Mesendoderm (in vitro differentiated cells): ENCODE measurements around the gene GNAS.
A peak's percentile ranks its signal among the peaks of the same experiment; 100 is the strongest.

Source experiments
- DNase-seq: peaks from one replicate; pipeline ENCODE4 v3.0.0; 2013
- H2AK5ac ChIP-seq: 2 replicates; pipeline ENCODE4 v1.6.1; 2013; ENCODE audit warnings: low read length, inconsistent platforms
- H2BK120ac ChIP-seq: 2 replicates; pipeline ENCODE4 v1.6.1; 2013; ENCODE audit warnings: low read depth, mild to moderate bottlenecking, low read length, moderate library complexity, mixed read lengths
- H2BK15ac ChIP-seq: replicated peaks from 2 replicates; pipeline ENCODE4 v1.6.1; 2013; ENCODE audit warnings: low read depth, mild to moderate bottlenecking, moderate library complexity
- H2BK5ac ChIP-seq: 2 replicates; pipeline ENCODE4 v1.6.1; 2013; ENCODE audit warnings: low read length, inconsistent platforms
- H3K18ac ChIP-seq: 2 replicates; pipeline ENCODE4 v1.6.1; 2013; ENCODE audit warnings: mild to moderate bottlenecking, low read length, mixed read lengths
- H3K23ac ChIP-seq: one replicate; pipeline ENCODE4 v1.6.1; 2013; ENCODE audit warnings: low read length
- H3K27ac ChIP-seq: 2 replicates; pipeline ENCODE4 v1.5.1; 2013; ENCODE audit warnings: low read depth, mild to moderate bottlenecking, inconsistent platforms, low read length, moderate library complexity
- H3K27me3 ChIP-seq: 2 replicates; pipeline ENCODE4 v1.6.1; 2013; ENCODE audit warnings: low read length, control low read depth, mild to moderate bottlenecking, inconsistent platforms; ENCODE audit not compliant: insufficient read depth, poor library complexity
- H3K36me3 ChIP-seq: 2 replicates; pipeline ENCODE4 v1.6.1; 2013; ENCODE audit warnings: low read length, inconsistent platforms; ENCODE audit not compliant: control insufficient read depth, insufficient read depth
- H3K4ac ChIP-seq: one replicate; pipeline ENCODE4 v1.6.1; 2013; ENCODE audit warnings: low read depth, mild to moderate bottlenecking, low read length, moderate library complexity
- H3K4me1 ChIP-seq: 2 replicates; pipeline ENCODE4 v1.6.1; 2013; ENCODE audit warnings: low read depth, low read length, inconsistent platforms; ENCODE audit not compliant: control insufficient read depth
- H3K4me2 ChIP-seq: 2 replicates; pipeline ENCODE4 v1.6.1; 2013; ENCODE audit warnings: low read length
- H3K4me3 ChIP-seq: 2 replicates; pipeline ENCODE4 v1.5.1; 2013; ENCODE audit warnings: mild to moderate bottlenecking, low read length
- H3K56ac ChIP-seq: one replicate; pipeline ENCODE4 v1.6.1; 2013; ENCODE audit warnings: low read length
- H3K79me1 ChIP-seq: 2 replicates; pipeline ENCODE4 v1.6.1; 2013; ENCODE audit warnings: low read length, inconsistent platforms
- H3K79me2 ChIP-seq: 2 replicates; pipeline ENCODE4 v1.6.1; 2013; ENCODE audit warnings: mild to moderate bottlenecking, low read length; ENCODE audit not compliant: control insufficient read depth, insufficient read depth
- H3K9ac ChIP-seq: 2 replicates; pipeline ENCODE4 v1.6.1; 2013; ENCODE audit warnings: low read length, inconsistent platforms
- H4K5ac ChIP-seq: one replicate; pipeline ENCODE4 v1.6.1; 2013; ENCODE audit warnings: low read length
- H4K8ac ChIP-seq: one replicate; pipeline ENCODE4 v1.6.1; 2013; ENCODE audit warnings: low read depth, mild to moderate bottlenecking, control low read depth, low read length, moderate library complexity
- WGBS: extraction: QIAGEN DNeasy Blood & Tissue Kit; methylation state at CpG from one replicate; pipeline ENCODE4 v1.1.7; 2013; ENCODE audit warnings: low lambda C conversion rate, missing lambda C conversion rate; ENCODE audit not compliant: insufficient coverage; ENCODE audit errors: extremely low coverage; 5-methylcytosine and 5-hydroxymethylcytosine counted together

Gene GNAS

DNA sequence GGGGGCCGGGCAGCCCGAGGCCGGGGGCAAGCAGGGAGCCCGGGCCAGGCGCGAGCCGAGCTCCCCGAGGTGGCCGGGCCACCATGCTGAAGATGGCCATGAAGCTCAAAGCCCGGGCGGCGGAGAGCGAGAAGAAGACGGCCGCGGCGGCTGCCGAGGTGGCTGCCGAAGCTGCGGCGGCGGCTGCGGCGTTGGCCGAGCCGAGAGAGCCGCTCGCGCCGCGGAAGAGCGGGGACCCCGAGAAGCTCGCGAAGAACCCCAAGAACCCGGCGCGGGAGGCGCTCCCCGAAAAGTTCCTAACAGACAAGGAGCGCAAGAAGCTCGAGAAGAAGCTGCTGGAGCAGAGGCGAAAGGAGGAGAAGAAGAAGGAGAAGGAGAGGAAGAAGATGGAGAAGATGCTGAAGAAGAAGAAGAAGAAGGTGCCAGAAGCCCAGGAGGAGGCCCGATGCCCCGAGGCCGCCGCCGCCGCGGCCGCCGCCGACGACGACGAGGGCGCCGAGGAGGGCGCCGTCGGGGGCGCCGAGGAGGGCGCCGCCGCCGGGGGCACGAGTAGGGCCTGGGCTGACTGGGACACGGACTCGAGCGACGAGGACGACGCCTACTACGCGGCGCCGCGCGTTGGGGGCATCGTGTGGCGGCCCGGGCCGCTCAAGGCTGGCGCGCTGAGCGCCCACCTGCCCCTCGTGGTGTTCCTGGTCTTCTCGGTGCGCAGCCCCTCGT lies 37.4 kb downstream of the GNAS start:
- H3K4ac ChIP-seq: peak overlapping the region; percentile 94
- H3K27me3 ChIP-seq: no peaks in the 10 kb centered on the region
- peak overlapping the region; percentile 100 for H3K18ac ChIP-seq
- no peak overlapping the region for H4K5ac ChIP-seq
- no peaks in the 10 kb centered on the region for H3K36me3 ChIP-seq
- H2BK5ac ChIP-seq: peak overlapping the region; percentile 43
- H2BK120ac ChIP-seq: no peak overlapping the region
- DNase-seq: no peak
- no peak overlapping the region for H2BK15ac ChIP-seq
- peak overlapping the region; percentile 91 for H3K4me2 ChIP-seq
- H3K56ac ChIP-seq: peak overlapping the region; percentile 96
- H3K4me1 ChIP-seq: peaks cover 2% of the 10 kb centered on the region
- peak overlapping the region; percentile 94 for H3K9ac ChIP-seq
- H3K23ac ChIP-seq: peak overlapping the region; percentile 89
- peak overlapping the region; percentile 100 for H3K27ac ChIP-seq
- H3K79me2 ChIP-seq: peaks cover 30% of the 10 kb centered on the region
- no peak overlapping the region for H2AK5ac ChIP-seq
- WGBS: no CpG with 5 or more reads among the region's 91 CpGs
- H3K79me1 ChIP-seq: no peaks in the 10 kb centered on the region
- peak overlapping the region; percentile 74 for H3K4me3 ChIP-seq
- H4K8ac ChIP-seq: no peak overlapping the region

DNA sequence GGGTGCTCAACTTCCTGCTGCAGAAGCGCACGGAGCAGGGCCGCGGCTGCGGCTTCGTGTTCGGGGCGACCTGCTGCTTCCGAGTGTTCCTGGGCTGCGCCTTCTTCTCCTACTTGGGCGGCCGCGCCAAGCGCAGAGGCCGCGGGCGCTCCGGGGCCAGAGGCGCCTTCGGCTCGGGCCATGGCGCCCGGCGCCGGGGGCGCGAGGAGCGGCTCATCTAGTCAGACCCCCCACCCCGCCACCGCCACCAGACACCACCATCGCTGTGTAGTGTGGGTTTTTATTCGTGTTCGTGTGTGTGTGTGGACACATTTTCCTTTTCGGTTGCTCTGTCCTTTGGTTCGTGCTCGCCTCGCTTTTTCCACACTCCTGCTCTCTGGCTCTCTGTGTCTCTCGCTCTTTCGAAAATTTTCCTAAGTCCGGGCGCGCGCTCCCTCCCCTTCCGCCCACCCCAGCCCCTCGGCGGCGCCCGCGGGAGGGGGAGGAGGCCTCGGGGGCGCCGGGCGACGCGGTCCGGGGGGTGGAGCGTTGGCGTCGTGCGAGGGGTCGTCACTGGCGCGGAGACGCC lies 38.1 kb downstream of the GNAS start:
- WGBS: no CpG with 5 or more reads among the region's 64 CpGs
- peak overlapping the region; percentile 94 for H3K4ac ChIP-seq
- peak overlapping the region; percentile 100 for H3K18ac ChIP-seq
- DNase-seq: peak; percentile 92
- peaks cover 5% of the 10 kb centered on the region for H3K4me1 ChIP-seq
- H3K9ac ChIP-seq: peak overlapping the region; percentile 94
- no peak overlapping the region for H2AK5ac ChIP-seq
- H2BK5ac ChIP-seq: peak overlapping the region; percentile 89
- H3K23ac ChIP-seq: peak overlapping the region; percentile 89
- H3K56ac ChIP-seq: peak overlapping the region; percentile 96
- H3K36me3 ChIP-seq: no peaks in the 10 kb centered on the region
- H3K4me3 ChIP-seq: peak overlapping the region; percentile 74
- H3K79me2 ChIP-seq: peaks cover 36% of the 10 kb centered on the region
- no peak overlapping the region for H4K5ac ChIP-seq
- peak overlapping the region; percentile 91 for H3K4me2 ChIP-seq
- H3K79me1 ChIP-seq: no peaks in the 10 kb centered on the region
- no peak overlapping the region for H2BK15ac ChIP-seq
- no peaks in the 10 kb centered on the region for H3K27me3 ChIP-seq
- H4K8ac ChIP-seq: peak overlapping the region; percentile 94
- peak overlapping the region; percentile 89 for H2BK120ac ChIP-seq
- peak overlapping the region; percentile 100 for H3K27ac ChIP-seq

DNA sequence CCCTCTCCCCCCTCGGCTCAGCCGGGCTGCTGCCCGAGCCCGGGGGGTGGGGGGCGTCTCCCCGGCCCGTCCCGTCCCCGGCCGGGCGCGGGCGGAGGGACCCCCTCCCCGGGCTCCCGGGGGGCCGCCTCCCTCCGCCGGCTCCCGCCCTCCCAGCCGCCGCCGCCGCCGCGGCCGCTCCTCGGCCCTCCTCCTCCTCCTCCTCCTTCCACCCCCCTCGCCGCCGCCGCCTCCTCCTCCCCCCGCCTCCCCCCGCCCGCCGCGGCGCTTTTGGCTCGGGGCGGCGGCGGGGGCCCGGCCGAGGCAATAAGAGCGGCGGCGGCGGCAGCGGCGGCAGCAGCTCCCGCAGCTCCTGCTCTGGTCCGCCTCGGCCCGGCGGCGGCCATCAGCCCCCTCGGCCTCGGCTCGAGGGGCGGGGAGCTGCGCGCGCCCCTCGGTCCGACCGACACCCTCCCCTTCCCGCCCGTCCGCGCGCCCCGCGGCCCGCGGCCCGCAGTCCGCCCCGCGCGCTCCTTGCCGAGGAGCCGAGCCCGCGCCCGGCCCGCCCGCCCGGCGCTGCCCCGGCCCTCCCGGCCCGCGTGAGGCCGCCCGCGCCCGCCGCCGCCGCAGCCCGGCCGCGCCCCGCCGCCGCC lies 38.7 kb downstream of the GNAS start:
- Histone ChIP-seq H3K4me1 (peaks cover 5% of the 10 kb centered on the region), H3K4me3 (no peak overlapping the region), H3K36me3 (no peaks in the 10 kb centered on the region), H2AK5ac (no peak overlapping the region), H3K4ac (peak overlapping the region; percentile 93), H4K8ac (peak overlapping the region; percentile 100), H3K18ac (peak overlapping the region; percentile 100), H3K27me3 (no peaks in the 10 kb centered on the region), H2BK15ac (no peak overlapping the region), H3K79me1 (peaks cover under 1% of the 10 kb centered on the region), H3K56ac (peak overlapping the region; percentile 98), H3K79me2 (peaks cover 42% of the 10 kb centered on the region), H3K27ac (peak overlapping the region; percentile 100), H4K5ac (no peak overlapping the region), H3K23ac (no peak overlapping the region), H2BK120ac (peak overlapping the region; percentile 89), H2BK5ac (no peak overlapping the region), H3K4me2 (no peak overlapping the region), H3K9ac (peak overlapping the region; percentile 94)
- DNase-seq: peak; percentile 81
- no CpG with 5 or more reads among the region's 105 CpGs for WGBS

DNA sequence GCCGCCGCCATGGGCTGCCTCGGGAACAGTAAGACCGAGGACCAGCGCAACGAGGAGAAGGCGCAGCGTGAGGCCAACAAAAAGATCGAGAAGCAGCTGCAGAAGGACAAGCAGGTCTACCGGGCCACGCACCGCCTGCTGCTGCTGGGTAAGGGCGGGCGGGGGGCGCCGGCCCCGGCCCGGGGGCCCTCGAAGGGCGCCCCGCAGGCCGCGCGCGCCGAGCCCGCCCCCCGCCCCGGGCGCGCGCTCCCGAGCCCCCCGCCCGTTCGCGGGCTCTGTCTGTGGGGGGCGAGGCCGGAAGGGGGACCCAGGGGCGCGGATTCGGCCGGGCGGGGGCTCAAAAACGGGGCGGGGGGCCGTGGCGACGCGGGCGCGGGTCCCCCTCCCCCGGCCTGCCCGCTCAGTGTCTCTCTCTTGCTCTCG lies 39.2 kb downstream of the GNAS start:
- Histone ChIP-seq H4K8ac (peak overlapping the region; percentile 100), H3K4me3 (peak overlapping the region; percentile 86), H2BK15ac (no peak overlapping the region), H3K18ac (peak overlapping the region; percentile 100), H3K79me1 (peaks cover 3% of the 10 kb centered on the region), H3K23ac (no peak overlapping the region), H3K27ac (peak overlapping the region; percentile 100), H3K4ac (peak overlapping the region; percentile 93), H3K9ac (peak overlapping the region; percentile 96), H3K79me2 (peaks cover 48% of the 10 kb centered on the region), H2AK5ac (no peak overlapping the region), H3K27me3 (no peaks in the 10 kb centered on the region), H3K4me1 (peaks cover 5% of the 10 kb centered on the region), H2BK120ac (peak overlapping the region; percentile 89), H3K56ac (peak overlapping the region; percentile 98), H3K4me2 (no peak overlapping the region), H4K5ac (no peak overlapping the region), H2BK5ac (peak overlapping the region; percentile 77), H3K36me3 (no peaks in the 10 kb centered on the region)
- no CpG with 5 or more reads among the region's 55 CpGs for WGBS
- peak; percentile 72 for DNase-seq

DNA sequence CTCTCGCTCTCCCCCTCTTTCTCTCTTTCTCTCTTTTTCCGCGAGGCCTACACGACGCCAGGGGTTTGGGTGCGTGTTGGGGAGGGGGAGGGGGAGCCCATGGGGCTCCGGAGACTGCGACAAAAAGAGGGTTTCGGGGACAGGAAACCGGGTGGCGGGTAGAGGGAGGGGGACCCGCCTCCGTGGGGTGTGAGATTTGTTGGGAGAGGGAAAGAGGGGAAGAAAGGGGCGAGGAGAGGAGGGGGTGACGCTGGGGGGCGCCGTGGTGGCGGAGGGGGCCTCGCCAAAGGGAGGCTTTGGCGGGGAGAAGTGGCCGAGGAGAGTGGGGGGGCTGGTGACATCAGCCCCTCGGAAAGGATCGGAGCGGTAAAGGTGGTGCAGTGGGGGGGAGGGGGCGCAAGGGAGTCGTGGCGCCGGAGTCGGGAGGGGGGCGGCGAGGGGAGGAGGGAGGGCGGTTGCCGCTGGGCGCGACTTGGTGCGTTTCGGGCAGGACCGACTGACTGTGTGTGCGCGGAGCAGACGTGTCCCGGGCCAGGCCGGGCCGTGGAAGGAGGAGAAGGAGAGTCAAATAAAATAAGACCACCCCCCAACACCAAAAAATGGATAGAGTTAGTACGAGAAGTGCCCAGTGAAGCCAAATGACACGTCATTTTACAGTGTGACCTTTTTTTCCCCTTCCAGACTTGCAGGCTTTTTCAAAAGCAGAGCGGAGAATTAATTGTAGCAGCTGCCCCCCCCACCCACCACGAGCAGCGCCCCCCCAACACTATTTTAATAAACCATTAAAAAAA lies 39.8 kb downstream of the GNAS start:
- peak overlapping the region; percentile 100 for H4K8ac ChIP-seq
- peak; percentile 83 for DNase-seq
- no CpG with 5 or more reads among the region's 49 CpGs for WGBS
- H3K79me2 ChIP-seq: peaks cover 54% of the 10 kb centered on the region
- peak overlapping the region; percentile 96 for H3K9ac ChIP-seq
- peak overlapping the region; percentile 42 for H3K4me2 ChIP-seq
- no peaks in the 10 kb centered on the region for H3K27me3 ChIP-seq
- H2BK5ac ChIP-seq: peak overlapping the region; percentile 77
- H3K4me3 ChIP-seq: peak overlapping the region; percentile 93
- peak overlapping the region; percentile 97 for H3K56ac ChIP-seq
- peaks cover 5% of the 10 kb centered on the region for H3K4me1 ChIP-seq
- H4K5ac ChIP-seq: no peak overlapping the region
- H3K27ac ChIP-seq: peak overlapping the region; percentile 100
- no peak overlapping the region for H3K23ac ChIP-seq
- H2BK120ac ChIP-seq: peak overlapping the region; percentile 89
- peak overlapping the region; percentile 93 for H3K4ac ChIP-seq
- H2AK5ac ChIP-seq: no peak overlapping the region
- peak overlapping the region; percentile 100 for H3K18ac ChIP-seq
- H3K36me3 ChIP-seq: no peaks in the 10 kb centered on the region
- no peak overlapping the region for H2BK15ac ChIP-seq
- H3K79me1 ChIP-seq: peaks cover 5% of the 10 kb centered on the region
